Vagina (tissue), 2 donors: ENCODE results near the gene SMURF2. TPM values are rescaled to one million over a fixed set of nuclear protein-coding genes. Genes with fewer than 3 reads are reported as not detected.

ENCODE experiments used
- DNase-seq, 2 donors: peaks; one replicate each; pipeline ENCODE4 v3.0.0-alpha.2; 2017; ENCODE audit errors: extremely low spot score in 2 of 2
- H3K27ac ChIP-seq: fragments of 200-600 bp; sonication (generic); one replicate; pipeline ENCODE4 v1.5.1; 2019
- H3K27me3 ChIP-seq: fragments of 200-600 bp; sonication (generic); one replicate; pipeline ENCODE4 v1.5.1; 2019
- H3K36me3 ChIP-seq, 2 donors: fragments of 200-600 bp; sonication (generic); one replicate each; pipeline ENCODE4 v1.5.1; 2017 to 2019
- H3K4me1 ChIP-seq: fragments of 200-600 bp; sonication (generic); one replicate; pipeline ENCODE4 v1.5.1; 2019
- H3K4me3 ChIP-seq, 2 donors: fragments of 200-600 bp; sonication (generic); 1 replicate in 1 of 2; 2 replicates in 1 of 2; pipeline ENCODE4 v1.5.1; 2016 to 2019
- H3K9me3 ChIP-seq: fragments of 200-600 bp; sonication (generic); one replicate; pipeline ENCODE4 v1.5.1; 2019
- POLR2A ChIP-seq, 2 donors: fragments of 450-650 bp; IDR thresholded peaks; one replicate each; pipeline ENCODE4 v1.6.1; 2017; ENCODE audit warnings: antibody characterized with exemption in 2 of 2, mild to moderate bottlenecking in 2 of 2, moderate library complexity in 2 of 2
- POLR2AphosphoS5 ChIP-seq, 2 donors: sonication (generic); formaldehyde crosslinking; IDR thresholded peaks; one replicate each; pipeline ENCODE4 v1.9.0; 2017; ENCODE audit warnings: antibody characterized with exemption in 2 of 2, mild to moderate bottlenecking in 2 of 2, low read depth in 1 of 2; ENCODE audit not compliant: insufficient read depth in 1 of 2
- intact Hi-C: fragments of 100-400 bp; cut with DNase I; formaldehyde crosslinking; loops from one replicate; pipeline ENCODE4 v1.15.1; 2023
- total RNA-seq: library from RNA; depleted of rRNA; stranded (reverse); fragments of >200 nt; gene quantifications from one replicate; pipeline ENCODE4 v1.2.3, GENCODE V29; 2016
- TF ChIP-seq, protein P1 (sequence below), 3 experiments: fragments of 450-650 bp in 2 of 3; fragments of 200-600 bp in 1 of 3; sonication (generic) in 1 of 3; IDR thresholded peaks; one replicate each; pipeline ENCODE4 v1.5.1; 2017 to 2019; ENCODE audit warnings: antibody characterized with exemption in 3 of 3, mild to moderate bottlenecking in 2 of 3, moderate library complexity in 2 of 3

SMURF2 gene
- total RNA-seq, 1 donor from 2014 or later, result 19.9 TPM

DNA sequence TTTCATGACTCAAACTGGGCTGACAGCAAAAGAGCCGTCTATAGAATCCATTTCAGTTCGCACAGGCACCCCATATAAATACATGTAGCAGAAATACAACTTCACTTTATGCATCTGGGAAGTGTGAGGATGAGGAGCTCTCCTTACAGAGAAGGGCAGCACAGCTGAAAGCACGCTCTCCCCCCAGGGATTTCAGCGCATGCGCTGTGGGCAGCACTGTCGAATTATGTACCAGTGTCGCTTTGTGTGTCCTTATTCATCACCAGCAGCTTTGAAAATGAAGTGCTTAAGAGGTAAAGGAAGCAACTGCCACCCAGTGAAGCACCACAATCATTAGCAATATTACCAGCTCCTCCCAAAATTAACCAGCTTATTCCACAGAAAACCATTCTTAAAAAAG is 115.4 kb downstream of the SMURF2 start:
- H3K27ac ChIP-seq, result no peak overlapping the region
- H3K36me3 ChIP-seq, result peaks cover 0 to 30% of the 10 kb centered on the region in 2 donors
- DNase-seq, result no peak
- H3K27me3 ChIP-seq, result no peaks in the 10 kb centered on the region
- TF ChIP-seq POLR2A (IDR thresholded peaks at IDR 0.05) (no peak), POLR2AphosphoS5 (IDR thresholded peaks at IDR 0.05; ENCODE audit: insufficient read depth in 1 of 2, low read depth in 1 of 2) (no peak)
- TF ChIP-seq, protein P1, sequence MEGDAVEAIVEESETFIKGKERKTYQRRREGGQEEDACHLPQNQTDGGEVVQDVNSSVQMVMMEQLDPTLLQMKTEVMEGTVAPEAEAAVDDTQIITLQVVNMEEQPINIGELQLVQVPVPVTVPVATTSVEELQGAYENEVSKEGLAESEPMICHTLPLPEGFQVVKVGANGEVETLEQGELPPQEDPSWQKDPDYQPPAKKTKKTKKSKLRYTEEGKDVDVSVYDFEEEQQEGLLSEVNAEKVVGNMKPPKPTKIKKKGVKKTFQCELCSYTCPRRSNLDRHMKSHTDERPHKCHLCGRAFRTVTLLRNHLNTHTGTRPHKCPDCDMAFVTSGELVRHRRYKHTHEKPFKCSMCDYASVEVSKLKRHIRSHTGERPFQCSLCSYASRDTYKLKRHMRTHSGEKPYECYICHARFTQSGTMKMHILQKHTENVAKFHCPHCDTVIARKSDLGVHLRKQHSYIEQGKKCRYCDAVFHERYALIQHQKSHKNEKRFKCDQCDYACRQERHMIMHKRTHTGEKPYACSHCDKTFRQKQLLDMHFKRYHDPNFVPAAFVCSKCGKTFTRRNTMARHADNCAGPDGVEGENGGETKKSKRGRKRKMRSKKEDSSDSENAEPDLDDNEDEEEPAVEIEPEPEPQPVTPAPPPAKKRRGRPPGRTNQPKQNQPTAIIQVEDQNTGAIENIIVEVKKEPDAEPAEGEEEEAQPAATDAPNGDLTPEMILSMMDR (IDR thresholded peaks at IDR 0.05), result no peak
- intact Hi-C loops, result no loop called here
- H3K9me3 ChIP-seq, result no peaks in the 10 kb centered on the region
- peaks cover 7% of the 10 kb centered on the region for H3K4me1 ChIP-seq
- no peak overlapping the region for H3K4me3 ChIP-seq

- DNase-seq, result no peak
- Histone ChIP-seq H3K36me3 (peaks cover 0 to 30% of the 10 kb centered on the region in 2 donors), H3K4me1 (no peaks in the 10 kb centered on the region), H3K27ac (no peak overlapping the region), H3K27me3 (no peaks in the 10 kb centered on the region), H3K9me3 (no peaks in the 10 kb centered on the region), H3K4me3 (no peak overlapping the region)
- intact Hi-C loops, result no loop called here
- TF ChIP-seq POLR2AphosphoS5 (IDR thresholded peaks at IDR 0.05; ENCODE audit: insufficient read depth in 1 of 2, low read depth in 1 of 2), result no peak
- TF ChIP-seq, protein P1 (IDR thresholded peaks at IDR 0.05), result no peak
- TF ChIP-seq POLR2A (IDR thresholded peaks at IDR 0.05), result no peak
These were observed 117.4 kb downstream of the SMURF2 start for GRCh38 chr17:64544742-64545141.

DNA sequence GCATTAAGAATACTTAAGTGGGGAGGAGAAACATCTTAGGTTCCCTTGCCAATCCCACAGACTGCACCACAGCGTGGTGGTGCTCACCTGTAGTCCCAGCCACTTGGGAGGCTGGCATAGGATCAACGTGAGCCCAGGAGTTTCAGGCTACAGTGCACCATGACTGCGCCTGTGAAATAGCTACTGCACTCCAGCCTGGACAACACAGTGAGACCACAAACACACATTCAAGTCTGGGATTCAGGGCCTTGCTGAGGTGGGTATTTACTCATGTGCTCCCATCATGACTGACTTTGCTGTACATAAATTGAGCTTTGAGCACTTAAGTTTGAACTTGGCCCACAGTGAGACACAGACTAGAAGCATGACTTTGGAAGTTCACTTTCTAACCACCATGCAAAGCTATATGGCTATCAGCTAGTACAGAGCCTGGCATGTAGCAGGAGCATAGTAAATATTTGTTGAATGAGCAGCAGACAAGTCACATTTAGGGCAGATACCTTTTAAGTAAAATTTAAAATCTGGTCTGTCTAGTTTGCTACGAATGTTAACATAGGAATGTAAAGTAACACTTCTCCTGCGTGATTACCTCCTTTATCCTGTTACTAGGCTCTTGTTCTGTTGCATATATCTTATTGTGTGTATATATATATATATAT is 121.9 kb downstream of the SMURF2 start:
- TF ChIP-seq POLR2A (IDR thresholded peaks at IDR 0.05), result no peak
- no peak for TF ChIP-seq POLR2AphosphoS5 (IDR thresholded peaks at IDR 0.05; ENCODE audit: insufficient read depth in 1 of 2, low read depth in 1 of 2)
- TF ChIP-seq, protein P1 (IDR thresholded peaks at IDR 0.05), result no peak
- no peak for DNase-seq
- Histone ChIP-seq H3K9me3 (no peaks in the 10 kb centered on the region), H3K36me3 (peaks cover 0 to 34% of the 10 kb centered on the region in 2 donors), H3K4me1 (no peaks in the 10 kb centered on the region), H3K27ac (no peak overlapping the region), H3K4me3 (no peak overlapping the region), H3K27me3 (no peaks in the 10 kb centered on the region)
- intact Hi-C loops, result no loop called here

- Histone ChIP-seq H3K27me3 (no peaks in the 10 kb centered on the region), H3K4me3 (no peak overlapping the region), H3K4me1 (no peaks in the 10 kb centered on the region), H3K9me3 (no peaks in the 10 kb centered on the region), H3K27ac (no peak overlapping the region), H3K36me3 (peaks cover 0 to 44% of the 10 kb centered on the region in 2 donors)
- TF ChIP-seq, protein P1 (IDR thresholded peaks at IDR 0.05), result no peak
- TF ChIP-seq POLR2A (IDR thresholded peaks at IDR 0.05) (no peak), POLR2AphosphoS5 (IDR thresholded peaks at IDR 0.05; ENCODE audit: insufficient read depth in 1 of 2, low read depth in 1 of 2) (no peak)
- intact Hi-C loops, result no loop called here
- no peak for DNase-seq
These were observed 123.5 kb downstream of the SMURF2 start for GRCh38 chr17:64538508-64539130.

- DNase-seq, result no peak
- Histone ChIP-seq H3K27ac (no peak overlapping the region), H3K36me3 (peaks cover 0 to 56% of the 10 kb centered on the region in 2 donors), H3K4me3 (no peak overlapping the region), H3K27me3 (no peaks in the 10 kb centered on the region), H3K9me3 (no peaks in the 10 kb centered on the region), H3K4me1 (no peaks in the 10 kb centered on the region)
- intact Hi-C loops, result no loop called here
- TF ChIP-seq POLR2AphosphoS5 (IDR thresholded peaks at IDR 0.05; ENCODE audit: insufficient read depth in 1 of 2, low read depth in 1 of 2), result no peak
- no peak for TF ChIP-seq POLR2A (IDR thresholded peaks at IDR 0.05)
- TF ChIP-seq, protein P1 (IDR thresholded peaks at IDR 0.05), result no peak
These were observed 124.6 kb downstream of the SMURF2 start for GRCh38 chr17:64537488-64537887.
